ENCODE results near the gene AQP12B. TPM values are rescaled to one million over a fixed set of nuclear protein-coding genes. Genes with fewer than 3 reads are reported as not detected.
"Not testable (repeated sequence)": the region's sequence is repeated elsewhere in the genome, so short reads cannot be mapped to it uniquely, and the experiment has no call there.

Gene AQP12B
- total RNA-seq, 2 donors from 2014 or later, result not detected

DNA sequence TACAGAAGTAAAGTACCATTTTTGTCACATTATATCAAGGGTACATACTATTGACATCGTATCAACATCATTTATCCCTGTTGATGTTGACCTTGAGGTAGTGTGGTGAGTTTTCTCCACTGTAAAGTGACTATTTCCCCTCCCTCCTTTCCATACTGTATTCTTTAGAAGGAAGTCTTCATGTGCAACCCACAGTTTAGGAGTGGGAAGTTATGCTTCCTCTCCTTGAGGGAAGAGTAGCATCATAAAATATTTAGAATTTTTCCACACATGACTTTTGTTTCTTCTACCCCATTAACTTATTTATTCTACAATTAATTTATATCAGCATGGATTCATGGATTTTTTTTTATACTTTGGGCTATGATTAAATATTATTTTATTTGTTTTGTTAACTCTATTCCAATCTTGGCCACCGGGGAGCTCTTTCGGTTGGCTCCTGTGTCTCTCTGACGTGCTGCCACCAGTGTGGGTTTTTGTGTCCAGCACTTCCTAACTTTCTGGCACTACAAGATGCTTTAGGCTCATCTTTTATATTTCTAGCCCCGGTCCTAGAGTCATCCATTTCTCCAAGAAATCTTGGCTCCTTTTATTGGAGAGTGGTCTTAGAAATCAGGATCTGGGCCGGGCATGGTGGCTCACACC is 19.0 kb downstream of the AQP12B start:
- ATAC-seq, result no peak
- DNase-seq, result no peak
- intact Hi-C loops (cut with DNase I), result no loop called here

DNA sequence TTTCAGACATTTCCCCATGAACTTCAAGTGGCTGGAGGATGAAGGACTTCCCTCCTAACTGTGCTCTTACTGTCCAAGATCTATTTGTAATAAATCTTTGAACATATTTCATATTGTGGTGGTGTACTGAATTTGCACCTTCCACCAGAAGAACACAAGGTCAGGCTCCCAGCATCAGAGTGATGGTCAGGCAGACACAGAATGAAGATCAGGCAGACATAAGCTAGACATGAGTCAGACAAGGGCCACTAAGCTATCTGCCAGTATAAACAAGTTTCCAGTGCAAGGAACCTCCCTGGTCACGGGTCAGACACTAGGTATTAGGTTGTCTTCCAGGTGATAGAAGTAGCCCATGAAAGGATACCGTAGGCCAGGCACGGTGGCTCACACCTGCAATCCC is 20.0 kb downstream of the AQP12B start:
- ATAC-seq (no peak), DNase-seq (no peak)
- intact Hi-C loops (cut with DNase I), result no loop called here

DNA sequence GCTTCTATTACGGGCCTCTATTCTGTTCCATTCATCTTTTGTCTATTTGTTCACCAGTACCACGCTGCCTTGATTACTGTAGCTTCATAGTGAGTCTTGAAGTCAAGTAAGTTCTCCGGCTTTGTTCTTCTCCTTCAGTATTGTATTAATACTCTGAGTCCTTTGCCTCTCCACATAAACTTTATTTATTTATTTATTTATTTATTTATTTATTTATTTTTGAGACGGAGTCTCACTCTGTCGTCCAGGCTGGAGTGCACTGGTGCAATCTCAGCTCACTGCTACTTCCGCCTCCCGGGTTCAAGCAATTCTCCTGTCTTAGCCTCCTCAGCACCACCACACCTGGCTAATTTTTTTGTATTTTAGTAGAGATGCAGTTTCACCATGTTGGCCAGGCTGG is 22.8 kb downstream of the AQP12B start:
- ATAC-seq; DNase-seq; intact Hi-C loops (cut with DNase I): not testable (repeated sequence)

DNA sequence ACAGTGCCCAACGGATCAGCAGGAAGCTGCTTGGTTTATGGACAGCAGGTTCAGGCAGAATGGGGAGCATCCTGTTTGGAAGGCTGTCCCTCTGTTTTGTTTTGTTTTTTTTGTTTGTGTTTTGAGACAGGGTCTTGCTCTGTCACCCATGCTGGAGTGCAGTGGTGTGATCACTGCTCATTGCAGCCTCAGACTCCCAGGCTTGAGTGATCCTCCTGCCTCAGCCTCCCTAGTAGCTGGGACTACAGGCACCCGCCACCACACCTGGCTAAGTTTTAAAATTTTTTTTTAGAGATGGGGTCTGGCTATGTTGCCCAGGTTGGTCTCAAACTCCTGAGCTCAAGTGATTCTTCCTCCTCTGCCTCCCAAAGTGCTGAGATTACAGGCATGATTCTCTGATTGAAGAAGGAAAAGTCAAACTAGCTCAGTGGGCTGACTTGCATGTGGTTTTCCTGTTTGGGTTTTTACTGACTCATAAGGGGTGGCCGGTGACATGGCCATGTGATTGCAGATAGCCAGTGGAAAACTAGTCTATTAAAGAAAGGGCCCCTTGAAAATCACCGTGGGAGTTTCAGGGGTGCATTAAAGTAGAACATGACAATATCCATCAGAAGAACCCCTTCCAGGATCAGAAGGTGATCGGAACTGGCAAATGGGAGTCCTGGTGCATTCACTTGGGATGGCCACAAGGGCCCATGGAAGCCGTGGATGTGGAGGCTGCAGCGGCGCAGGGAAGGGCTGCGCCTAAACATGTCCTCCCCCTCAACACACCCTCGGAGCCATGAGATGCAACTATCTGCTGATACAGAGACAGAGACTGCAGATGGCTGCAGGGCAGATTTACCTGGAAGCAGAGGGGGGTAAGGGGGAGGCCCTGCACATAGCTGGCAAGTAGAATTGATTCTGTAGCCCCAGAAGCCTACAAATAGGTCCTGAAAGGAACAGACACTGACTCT is 26.5 kb downstream of the AQP12B start:
- intact Hi-C loops (cut with DNase I), result no loop called here
- DNase-seq, result no peak
- no peak for ATAC-seq

DNA sequence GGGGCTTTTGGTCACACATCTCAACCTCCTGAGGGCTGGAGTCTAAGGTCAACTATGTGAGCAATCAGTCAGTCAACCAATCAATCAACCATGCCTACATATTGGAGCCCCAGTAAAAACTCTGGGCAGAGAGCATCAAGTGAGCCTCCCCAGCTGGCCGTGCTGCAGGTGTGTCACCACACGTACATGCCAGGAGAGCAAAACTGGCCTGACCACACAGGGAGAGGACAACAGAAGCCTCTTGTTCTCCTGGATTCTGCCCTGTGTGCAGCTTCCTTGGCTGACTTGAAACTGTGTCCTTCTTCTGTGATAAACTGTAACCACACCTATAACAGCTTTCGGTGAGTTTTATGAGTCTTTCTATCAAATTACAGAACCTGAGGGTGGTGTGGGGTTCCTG is 31.5 kb downstream of the AQP12B start:
- no peak for ATAC-seq
- intact Hi-C loops (cut with DNase I), result no loop called here
- no peak for DNase-seq

DNA sequence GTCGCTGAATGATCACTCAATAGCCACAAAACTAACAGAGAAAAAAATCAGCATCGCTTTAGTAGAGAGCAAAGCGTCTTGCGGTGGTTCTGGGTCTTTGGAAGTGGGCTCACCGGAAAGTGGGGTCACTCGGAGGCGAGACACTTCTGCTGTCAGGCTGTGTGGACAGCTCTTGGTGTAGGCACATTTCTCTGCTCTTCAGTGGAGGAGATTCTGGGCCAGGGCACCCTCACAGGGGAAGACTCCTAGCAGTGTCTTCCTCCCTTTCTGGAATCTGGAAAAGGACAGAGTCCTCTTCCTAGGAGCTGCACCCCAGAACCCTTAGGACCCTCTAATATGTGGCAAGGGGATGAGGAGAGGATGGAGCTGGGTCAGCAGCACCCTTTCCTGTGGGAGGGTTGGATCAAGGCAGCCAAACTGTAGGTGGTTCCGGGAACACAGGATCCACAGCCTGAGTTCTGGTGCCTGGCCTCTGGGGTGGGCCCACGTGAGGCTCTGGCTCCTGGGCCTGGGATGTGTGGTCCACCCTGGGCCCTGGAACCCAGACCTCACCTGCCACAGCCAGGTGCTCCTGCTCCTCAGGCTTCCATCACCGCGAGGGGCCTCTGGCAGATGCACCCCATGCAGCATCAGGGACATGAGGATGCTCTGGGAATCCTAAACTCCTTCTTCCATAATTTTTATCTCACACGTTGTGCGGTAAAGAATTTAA is 32.3 kb downstream of the AQP12B start:
- no peak for ATAC-seq
- no peak for DNase-seq
- intact Hi-C loops (cut with DNase I), result no loop called here

DNA sequence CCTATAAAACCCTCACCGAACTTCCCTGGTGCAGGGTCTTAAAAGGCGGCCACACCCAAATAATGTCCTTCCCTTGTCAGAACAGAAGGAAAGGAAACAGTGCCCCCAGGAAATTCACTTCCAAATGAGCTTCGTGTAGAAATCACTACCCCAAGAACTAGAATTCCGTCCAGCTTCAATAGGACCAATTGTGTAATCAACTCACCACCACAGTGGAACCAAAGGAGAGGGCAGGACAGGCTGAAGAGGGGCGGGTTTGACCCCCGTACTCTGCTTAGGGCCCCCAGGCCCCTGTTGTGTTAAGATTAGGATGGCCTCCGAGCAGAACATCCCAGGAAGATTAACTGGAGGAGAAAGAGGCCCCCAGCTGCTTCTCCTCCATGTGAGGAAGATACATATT is 33.4 kb downstream of the AQP12B start:
- ATAC-seq (no peak), DNase-seq (no peak)
- intact Hi-C loops (cut with DNase I), result no loop called here

DNA sequence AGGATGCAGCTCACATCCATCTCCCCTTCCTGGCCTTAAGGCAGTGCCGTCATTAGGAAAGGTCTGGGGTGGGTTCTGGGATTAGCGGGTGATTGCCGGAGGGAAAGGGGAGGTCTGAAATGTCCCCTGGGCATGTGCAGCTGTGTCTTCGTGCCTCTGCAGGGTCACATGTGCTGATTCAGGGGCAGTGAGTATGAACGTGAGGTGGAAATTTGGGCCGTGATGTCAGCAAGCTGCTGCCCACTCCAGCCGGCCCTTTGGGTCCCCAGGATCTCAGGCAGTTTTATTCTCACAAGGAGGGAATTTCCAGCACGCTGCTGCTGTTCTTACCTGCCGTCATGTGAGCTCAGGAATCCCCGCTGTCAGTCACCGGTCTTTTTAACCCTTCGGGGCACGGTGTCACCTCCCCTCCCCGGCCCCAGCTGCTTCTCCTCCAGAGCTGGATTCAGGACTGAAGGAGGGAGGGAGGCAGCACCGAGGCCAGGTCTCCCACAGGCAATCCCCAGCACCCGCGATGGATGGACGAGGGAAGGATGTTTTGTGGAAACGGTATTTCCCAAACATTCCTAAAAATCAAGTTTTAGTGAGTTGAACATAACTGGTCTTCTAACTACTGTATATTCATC is 33.9 kb downstream of the AQP12B start:
- no peak for ATAC-seq
- intact Hi-C loops (cut with DNase I), result no loop called here

DNA sequence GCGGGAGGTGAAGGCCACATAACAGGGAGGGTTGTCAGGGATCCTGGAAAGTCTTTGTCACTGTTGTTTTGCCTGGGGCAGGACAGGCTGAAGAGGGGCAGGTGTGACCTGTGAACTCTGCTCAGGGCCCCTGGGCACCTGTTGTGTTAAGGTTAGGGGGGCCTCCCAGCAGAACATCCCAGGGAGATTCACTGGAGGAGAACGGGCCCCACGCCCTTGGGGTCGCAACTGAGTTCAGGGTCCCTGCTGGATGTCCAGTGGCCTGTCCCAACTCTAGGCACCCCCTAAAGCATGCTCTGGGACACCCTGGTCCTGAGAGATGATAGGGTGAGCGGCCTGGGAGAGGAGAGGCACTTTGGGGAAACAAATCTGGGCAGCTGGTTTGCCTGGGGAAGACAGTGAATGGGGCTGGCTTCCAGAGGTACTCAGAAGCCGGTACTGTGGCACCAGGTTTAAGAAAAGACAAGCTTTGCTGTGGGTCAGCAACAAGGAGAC is 34.5 kb downstream of the AQP12B start:
- intact Hi-C loops (cut with DNase I), result no loop called here
- DNase-seq (no peak), ATAC-seq (no peak)

More for the DNA sequence above, 33.9 kb downstream of the AQP12B start:
- no peak for DNase-seq

DNA sequence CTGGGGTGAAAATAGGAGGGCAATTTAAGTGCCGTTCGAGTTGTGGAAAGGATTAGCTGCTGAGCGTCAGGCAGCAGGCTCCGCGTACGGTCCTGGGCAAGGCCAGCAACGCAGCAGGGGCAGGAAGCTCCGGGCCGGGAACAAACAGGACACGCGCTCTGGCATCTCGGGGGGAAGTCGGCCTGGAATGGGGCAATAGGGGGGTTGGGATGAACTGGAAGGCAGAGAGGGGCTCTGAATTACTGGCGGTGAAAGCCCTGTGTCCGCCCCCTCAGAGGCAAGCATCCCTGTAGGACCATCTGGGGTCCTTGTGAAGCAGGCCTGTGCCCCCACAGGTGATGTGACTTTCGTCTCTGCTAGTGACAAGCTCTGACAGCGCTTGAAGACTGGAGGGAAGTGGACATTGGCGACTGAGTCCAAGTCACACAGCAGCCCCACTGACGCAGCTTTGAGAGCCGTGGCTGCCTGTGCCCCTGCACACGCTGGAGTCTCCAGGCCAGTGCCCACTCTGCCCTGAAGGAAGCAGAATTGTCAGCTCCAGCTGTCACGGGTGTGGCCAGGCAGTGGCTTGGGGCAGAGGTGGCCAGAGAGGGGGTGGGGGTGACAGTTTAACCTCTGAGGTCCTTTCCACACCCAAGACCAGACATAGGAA is 35.1 kb downstream of the AQP12B start:
- intact Hi-C loops (cut with DNase I), result no loop called here
- no peak for ATAC-seq
- no peak for DNase-seq

DNA sequence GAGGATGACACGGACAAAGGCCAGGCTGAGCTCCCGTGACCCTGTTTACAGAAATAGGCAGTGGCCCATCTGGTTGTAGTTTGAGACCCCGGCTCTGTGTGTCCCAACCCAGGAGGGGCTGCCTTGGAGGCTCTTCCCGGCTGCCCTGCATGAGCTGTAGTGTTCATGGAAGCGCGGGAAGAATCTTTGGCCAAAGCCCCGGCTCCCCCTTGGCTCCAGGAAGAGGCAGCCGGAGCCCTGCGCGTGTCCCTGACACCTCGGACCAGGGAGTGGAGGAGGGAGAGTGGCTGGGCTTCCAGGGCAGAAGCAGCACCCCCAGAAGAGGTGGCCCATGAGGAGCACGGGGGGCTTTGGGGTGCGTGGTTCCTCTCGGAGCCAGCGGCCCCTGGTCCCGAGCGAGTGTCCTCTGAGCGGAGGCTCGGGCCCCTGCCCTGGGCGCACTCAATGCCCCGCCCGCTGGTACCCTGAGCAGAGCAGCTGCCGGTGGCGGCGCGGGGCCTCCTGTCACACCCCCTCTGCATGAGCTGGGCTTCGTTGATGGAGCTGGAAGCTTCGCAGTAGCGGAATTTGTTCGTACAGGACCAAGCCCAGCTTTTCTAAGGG is 35.7 kb downstream of the AQP12B start:
- DNase-seq (no peak), ATAC-seq (no peak)
- intact Hi-C loops (cut with DNase I), result no loop called here

DNA sequence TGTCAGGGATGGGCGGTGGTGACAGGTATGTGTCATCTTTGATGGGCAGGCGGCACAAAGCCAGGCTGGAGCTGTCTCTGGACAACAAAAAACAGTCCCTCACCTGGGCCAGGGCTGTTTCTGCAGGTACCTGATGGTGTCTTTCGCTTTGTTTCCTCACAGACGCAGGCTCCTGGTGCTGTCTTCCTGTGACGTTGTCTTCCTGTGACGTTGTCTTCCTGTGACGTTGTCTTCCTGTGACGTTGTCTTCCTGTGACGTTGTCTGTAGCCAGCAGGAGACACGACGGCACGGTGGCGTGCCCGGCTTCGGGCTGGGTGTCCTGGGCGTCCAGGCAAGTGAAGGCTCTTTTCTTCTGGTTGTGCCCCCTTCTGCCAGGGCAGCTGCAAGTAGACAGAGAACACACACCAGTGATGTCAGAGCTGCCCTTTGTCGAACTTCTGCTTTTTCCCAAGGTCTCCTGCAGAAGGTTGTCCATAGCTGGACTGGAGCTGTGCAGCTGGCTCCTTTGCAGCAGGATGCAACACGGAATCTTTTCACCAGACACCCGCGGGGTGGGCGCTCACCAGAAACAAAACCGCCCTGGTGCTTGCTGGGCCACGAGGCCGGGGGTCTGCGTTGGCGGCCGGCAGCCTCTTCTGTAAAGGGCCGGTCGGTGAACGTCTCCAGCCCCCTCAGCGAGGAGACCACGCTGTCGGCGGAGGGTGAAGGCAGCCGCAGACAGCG is 36.3 kb downstream of the AQP12B start:
- no peak for DNase-seq
- ATAC-seq, result no peak
- intact Hi-C loops (cut with DNase I), result no loop called here

DNA sequence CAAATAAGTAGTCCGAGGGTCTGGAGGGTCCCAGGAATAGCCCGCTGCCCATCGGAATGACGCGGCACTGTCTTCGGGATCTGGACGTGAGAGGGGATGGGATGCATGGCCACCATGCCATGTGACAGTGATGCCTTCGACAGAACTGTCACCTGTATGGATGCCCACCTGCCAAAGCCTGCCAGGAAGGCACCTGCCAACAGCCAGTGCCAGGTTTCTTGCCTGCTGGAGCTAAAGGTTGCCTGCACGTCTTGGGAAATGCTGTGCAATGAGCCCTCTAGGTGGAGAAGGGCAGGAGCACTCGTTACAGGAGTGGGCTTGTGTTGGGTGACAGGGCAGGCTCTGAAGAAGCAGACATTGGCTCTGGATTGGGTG is 36.9 kb downstream of the AQP12B start:
- intact Hi-C loops (cut with DNase I), result no loop called here
- DNase-seq, result no peak
- no peak for ATAC-seq

DNA sequence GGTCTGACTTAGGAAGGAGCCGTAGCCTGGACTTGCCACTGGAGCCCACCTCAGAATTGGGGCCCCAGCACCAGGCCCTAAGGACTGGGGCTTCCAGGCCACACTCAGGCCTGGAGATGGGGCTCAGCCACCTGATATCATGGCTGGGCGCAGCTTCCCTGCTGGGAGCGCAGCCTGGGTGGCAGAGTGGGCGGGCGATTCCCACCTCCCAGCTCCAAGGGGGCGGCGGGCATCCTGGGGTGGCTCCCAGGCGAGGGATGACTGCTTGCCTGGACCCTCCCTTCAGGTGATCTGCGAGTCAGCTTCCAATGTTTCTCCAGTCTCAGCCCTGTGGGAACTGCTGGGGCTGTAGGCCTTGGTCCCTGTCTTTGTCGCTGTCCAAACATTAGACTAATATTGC is 37.3 kb downstream of the AQP12B start:
- ATAC-seq (no peak), DNase-seq (no peak)
- intact Hi-C loops (cut with DNase I), result no loop called here

DNA sequence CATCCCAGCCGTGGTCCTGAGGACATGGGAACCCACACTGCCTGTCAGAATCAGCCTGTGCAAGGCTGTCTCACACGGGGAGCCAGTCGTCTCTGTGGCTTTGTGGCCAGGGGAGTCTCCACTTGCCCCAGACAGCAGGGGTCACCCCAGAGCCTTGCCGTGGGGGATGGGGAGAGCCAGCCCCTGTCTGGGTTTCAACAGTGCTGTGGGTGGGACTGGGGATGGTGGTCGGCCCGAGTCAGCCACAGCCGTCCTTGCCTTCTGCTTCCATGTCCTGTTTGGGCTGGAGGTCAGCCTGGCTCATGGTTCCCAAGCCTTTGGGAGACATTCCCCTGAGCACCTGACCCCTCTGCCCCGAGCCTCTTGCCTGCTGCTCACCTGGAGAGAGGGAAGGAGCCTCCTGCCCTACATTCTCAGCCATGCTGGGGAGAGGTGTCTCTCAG is 37.8 kb downstream of the AQP12B start:
- DNase-seq, result no peak
- no peak for ATAC-seq

DNA sequence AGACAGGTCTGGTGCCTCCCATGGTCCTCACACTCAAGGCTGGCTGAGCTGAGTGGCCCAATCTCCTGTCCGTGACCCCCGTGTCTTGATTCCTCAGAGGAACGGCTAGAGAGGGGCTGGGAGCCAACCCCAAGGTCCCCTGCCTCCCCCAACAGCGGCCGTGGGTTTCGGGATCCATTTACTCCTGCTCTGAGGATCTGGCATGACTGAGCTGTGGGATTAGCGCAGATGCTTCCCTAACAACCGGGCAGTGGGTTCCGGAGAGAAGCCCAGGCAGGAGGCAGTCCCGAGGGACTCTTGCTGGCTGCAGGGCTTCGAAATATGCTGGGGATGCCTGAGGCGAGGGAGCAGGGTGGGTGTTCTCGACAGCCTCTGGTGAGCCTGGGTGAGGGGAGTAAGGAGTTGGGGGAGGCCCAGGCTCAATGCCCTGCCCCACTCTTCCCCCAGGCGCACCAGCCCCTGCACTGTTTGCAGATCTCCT is 38.5 kb downstream of the AQP12B start:
- no peak for ATAC-seq
- no peak for DNase-seq
- intact Hi-C loops (cut with DNase I), result no loop called here

More for the DNA sequence above, 37.8 kb downstream of the AQP12B start:
- intact Hi-C loops (cut with DNase I), result no loop called here

DNA sequence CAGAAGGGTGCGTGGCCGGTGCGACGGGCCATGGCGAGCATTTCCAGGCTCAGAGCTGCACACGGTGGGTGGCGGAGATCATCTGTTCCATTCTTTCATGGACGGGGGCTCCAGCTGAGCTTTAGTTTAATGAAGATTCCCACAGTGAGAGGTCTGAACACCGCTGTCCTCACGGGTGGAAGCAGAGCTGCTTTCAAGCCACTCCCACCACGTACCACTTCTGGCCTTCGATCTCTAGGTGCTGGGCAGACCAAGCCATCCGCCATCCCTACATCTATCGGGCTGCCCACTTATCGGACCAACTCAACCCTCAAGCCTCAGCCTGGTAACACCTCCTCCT is 38.9 kb downstream of the AQP12B start:
- intact Hi-C loops (cut with DNase I), result no loop called here
- no peak for ATAC-seq
- no peak for DNase-seq

Data from left cardiac atrium (tissue), 4 donors.